Forelimb muscle (tissue), 1 donor: ENCODE results near the gene AP5M1. TPM values are rescaled to one million over a fixed set of nuclear protein-coding genes. Genes with fewer than 3 reads are reported as not detected.

Experiments
- polyA plus RNA-seq: library from polyadenylated mRNA; unstranded; fragments of 120-200 nt; gene quantifications from one replicate; pipeline ENCODE4 v1.2.1, GENCODE V29; 2013; ENCODE audit not compliant: insufficient read length

AP5M1 gene
- polyA plus RNA-seq, 1 donor, result 34.1 TPM

Other genes starting within 250 kb of the AP5M1 start
- 63.8 TPM for gene EXOC5, start 66 bp upstream of the AP5M1 start, polyA plus RNA-seq
- 24.4 TPM for gene NAA30, start 121.6 kb downstream of the AP5M1 start, polyA plus RNA-seq
- 0.16 TPM for gene CCDC198, start 224.9 kb downstream of the AP5M1 start, polyA plus RNA-seq